GM18867 (cell line): Measurements from ENCODE around the gene FLT1.

Experiments
- ATAC-seq: cut with Tn5 transposase; IDR thresholded peaks from one replicate; pipeline ENCODE4 v1.9.1; 2021; ENCODE audit warnings: mild to moderate bottlenecking, moderate library complexity; ENCODE audit not compliant: unreplicated experiment

Gene FLT1

GRCh38 chr13:28258417-28258816 is 236.5 kb downstream of the FLT1 start:
- no peak for ATAC-seq

GRCh38 chr13:28257305-28257704 is 237.6 kb downstream of the FLT1 start:
- no peak for ATAC-seq

- no peak for ATAC-seq
These were observed 242.4 kb downstream of the FLT1 start for GRCh38 chr13:28252547-28252946.

- no peak for ATAC-seq
These were observed 243.5 kb downstream of the FLT1 start for GRCh38 chr13:28251466-28251865.

- no peak for ATAC-seq
These were observed 244.4 kb downstream of the FLT1 start for GRCh38 chr13:28250542-28250941.
